HG03460 (cell line): ENCODE measurements around the gene PROZ.

Source experiments
- ATAC-seq: cut with Tn5 transposase; IDR thresholded peaks from one replicate; pipeline ENCODE4 v1.9.1; 2021; ENCODE audit not compliant: unreplicated experiment

PROZ gene

GRCh38 chr13:113119166-113119821 lies 39.2 kb upstream of the PROZ start:
- no peak for ATAC-seq

GRCh38 chr13:113119822-113120189 lies 38.6 kb upstream of the PROZ start:
- ATAC-seq, result no peak

GRCh38 chr13:113120300-113121182 lies 37.9 kb upstream of the PROZ start:
- ATAC-seq, result no peak

GRCh38 chr13:113121183-113121927 lies 37.1 kb upstream of the PROZ start:
- ATAC-seq, result no peak

GRCh38 chr13:113121928-113122471 lies 36.4 kb upstream of the PROZ start:
- no peak for ATAC-seq

GRCh38 chr13:113122550-113123225 lies 35.8 kb upstream of the PROZ start, which contains the start of gene F10:
F10 (plus strand) TSS chr13:113122799; CDS start chr13:113122856, 57 bp downstream.
- no peak for ATAC-seq

DNA sequence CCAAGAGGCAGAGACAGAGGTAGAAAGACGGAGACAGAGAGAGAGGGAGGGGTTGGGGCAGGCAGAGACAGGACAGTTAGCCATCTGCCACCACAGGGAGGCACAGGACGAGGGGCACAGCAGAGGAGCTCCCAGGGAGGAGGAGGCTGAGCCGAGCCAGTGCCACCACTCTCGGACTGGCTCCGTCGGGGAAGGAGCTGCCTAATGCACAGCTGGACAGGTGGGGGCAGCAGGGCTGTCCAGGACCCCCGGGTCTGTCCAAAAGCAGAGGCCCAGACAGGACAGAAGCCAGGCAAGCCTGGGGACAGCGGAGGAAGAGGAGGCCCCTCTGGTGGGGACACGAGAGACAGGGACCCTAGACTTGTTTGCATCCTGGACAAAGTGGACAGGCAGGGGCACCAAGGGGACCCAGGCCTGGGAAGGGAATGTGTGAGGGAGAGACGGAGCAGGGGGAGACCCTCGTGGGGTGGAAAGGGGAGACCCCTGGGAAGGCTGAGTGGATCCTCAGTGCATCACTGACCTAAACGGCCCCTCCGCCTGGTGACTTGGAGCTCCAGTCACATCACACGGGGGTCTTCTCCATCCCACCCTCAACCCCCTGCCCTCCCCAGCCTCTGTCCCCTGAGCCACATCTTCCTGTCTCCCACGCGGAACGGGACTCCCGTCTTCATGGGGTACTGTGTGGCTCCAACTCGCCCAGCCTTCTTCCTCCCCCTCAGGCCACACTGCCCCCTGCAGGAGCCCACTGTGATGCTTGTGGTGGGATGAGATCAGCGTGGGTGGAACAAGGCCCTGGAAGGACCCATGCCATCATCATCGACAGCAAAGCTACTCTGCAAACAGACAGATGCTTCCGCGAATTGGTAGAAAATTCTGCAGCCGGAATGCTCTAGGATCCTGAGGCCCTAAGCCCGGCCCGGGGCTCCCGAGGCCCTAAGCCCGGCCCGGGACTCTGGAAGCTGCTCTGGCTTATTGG lies 34.9 kb upstream of the PROZ start:
- ATAC-seq, result no peak

DNA sequence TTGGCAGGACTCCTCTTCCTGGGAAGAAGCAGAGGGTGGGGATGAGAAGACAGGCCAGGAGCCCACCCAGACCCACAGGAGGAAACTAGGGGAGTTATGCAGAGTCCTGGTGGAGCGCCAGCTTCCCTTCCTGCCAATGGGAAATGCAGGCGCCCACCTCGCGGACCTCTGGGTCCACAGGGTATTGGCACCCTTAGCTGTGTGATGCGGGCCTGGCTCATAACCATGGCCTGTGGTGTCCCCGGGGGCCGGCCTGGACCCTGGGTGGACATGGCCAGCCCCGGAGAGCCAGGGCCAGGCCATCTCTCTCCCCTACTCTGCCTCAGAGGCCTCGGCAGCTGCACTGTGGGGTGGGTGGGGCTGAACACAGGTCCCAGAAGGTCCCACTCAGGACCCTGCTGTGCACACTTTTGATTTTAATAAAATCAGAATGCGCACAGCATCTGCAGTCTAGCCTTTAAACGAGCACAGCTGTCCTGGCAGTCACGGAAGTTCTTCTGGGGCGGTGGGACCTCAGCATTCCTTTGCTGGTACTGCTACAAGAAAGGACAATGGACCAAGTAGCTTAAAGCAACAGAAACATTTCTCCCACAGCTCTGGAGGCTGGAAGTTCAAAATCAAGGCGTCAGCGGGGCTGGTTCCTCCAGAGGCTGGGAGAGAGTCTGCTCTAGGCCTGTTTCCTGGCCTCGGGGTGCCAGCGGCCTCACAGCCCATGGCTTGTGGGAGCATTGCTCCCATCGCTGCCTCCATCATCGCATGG lies 34.1 kb upstream of the PROZ start:
- no peak for ATAC-seq

DNA sequence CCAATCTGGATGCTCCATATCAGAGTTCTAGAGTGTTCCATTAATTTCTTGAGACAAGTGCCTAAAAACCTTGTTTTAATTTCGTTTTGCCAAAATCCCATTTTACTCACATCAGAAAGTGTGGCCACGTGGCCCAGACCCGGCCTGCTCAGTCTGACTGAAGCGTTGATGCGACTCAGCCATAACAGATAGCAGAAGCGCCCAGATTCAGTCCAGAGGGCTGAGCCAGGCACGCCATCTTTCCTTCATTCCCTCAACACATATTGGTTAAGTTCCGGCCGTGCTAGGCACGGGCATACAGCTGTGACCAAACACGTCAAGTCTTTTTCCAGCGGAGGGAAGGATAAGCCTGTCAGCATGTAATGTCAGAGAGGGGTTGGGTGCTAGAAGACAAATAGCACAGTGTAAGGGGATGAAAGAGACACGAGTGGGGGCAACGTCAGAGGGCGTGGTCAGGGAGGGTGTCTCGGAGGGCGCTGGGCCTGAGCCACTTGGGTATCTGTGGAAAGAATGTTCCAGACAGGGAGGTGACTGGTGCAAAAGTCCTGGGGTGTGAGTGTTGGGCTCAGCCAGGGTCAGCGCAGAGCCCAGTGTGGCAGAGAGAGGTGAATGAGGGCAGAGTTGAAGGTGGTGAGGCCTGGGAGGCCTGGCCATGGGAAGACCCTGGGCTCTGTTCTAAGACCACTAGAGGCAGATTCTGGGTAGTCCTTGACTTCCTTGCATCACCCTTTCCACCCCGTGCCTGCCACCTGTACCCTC lies 32.8 kb upstream of the PROZ start:
- no peak for ATAC-seq

DNA sequence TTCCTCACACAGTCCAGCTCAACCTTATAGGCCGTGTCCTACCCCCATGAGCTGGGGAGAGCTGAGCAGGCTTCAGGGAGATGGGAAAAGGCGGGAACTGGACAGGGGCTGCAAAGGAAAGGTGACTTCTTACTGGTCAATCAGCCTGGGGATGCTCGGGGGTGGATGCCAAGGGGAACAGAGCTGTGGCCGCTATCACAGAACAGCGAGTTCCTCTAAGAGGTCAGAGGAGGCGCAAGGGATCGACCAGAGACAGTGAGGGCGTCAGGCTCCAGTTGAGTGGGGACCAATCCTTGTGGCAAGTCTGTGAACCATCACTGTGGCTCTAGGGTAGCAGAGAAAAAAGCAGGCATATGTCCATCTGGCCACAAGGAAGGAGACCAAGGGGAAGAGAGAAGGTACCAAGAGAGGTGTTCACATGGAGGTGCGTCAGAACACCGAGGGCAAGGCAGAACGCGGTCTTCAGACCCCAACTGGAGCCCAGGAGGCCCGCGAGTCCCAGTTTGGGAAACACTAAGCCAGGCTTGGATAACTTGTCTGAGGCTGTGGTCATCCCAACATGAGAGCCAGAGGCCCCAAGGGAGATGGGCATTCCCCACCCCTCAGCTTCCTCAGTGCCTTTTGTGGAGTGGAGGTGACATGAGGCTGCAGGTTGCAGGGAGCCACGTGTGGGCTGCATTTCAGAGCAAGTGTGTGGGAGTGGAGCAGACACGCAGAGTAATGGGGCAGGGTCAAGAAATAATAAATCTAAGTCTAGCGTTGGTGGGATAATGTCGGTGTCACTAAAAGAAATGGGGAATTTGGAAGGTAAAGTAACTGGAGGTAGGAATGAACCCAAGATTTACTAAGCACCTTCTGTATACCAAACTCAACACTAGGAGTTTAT lies 31.9 kb upstream of the PROZ start:
- ATAC-seq, result no peak

GRCh38 chr13:113129480-113129879 lies 29.0 kb upstream of the PROZ start:
- no peak for ATAC-seq

DNA sequence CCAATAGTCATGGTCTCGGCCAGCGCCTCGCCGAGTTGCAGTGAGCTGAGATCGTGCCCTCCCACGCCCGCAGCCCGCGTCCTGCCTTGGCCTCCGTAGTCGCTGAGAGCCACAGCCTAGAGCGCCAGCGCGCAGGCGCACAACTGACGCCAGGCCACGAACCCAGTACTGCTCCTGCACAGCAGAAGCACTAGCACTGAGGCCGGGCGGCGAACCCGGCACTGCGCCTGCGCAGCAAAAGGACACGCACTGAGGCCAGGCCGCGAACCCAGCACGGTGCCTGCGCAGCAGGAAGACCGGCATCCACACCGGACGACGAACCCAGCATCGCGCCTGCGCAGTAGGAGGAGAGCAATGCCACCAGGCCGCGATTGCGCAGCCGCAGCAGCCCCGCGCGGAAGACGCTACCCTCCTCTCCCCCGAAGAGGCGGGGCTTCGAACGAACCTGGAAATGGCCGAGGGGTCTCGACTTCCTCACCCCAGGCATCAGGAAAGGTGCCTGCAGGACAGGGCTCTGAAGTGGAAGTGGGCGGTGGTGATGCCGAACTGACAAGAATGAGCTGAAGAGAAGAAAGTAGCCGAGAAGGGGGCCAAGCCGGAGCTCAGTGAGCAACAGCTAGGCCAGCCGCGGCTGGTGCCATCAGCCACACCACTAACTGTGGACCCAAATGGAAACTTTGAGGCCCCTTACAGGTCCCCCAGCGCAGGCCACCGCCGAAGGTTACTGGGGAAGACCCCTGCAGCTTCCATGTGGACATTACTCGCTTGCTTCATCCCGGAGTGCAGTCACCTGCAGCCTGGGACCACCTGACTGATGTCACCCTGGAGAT lies 28.3 kb upstream of the PROZ start:
- ATAC-seq, result no peak

GRCh38 chr13:113135281-113135760 lies 23.1 kb upstream of the PROZ start:
- ATAC-seq, result no peak

DNA sequence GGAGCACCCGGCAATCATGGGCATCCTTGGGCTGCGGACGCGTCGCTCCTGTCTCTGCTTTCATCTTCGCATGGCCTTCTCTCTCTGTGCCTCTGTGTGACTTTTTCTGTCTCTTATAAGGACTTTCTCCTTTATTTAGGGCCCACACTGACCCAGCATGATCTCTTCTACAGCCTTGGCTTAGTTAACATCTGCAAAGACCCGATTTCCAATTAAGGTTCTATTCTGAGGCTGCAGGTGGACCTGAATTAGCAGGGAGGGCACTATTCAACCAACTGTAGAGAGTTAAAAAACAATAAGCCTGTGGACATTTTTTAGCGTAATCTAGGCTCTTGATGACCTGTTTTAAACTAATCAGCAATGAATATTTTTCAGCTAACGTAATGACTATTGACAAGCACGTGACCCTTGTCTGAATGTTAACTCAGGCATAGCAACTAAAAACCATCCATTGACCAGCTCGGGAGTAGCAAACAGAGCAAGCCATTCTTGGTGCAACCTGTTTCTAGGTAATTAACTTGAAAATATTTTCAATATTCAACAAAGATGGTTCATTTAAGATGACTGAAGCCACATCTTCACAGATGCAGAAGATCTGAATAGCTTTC lies 20.7 kb upstream of the PROZ start:
- ATAC-seq, result no peak

DNA sequence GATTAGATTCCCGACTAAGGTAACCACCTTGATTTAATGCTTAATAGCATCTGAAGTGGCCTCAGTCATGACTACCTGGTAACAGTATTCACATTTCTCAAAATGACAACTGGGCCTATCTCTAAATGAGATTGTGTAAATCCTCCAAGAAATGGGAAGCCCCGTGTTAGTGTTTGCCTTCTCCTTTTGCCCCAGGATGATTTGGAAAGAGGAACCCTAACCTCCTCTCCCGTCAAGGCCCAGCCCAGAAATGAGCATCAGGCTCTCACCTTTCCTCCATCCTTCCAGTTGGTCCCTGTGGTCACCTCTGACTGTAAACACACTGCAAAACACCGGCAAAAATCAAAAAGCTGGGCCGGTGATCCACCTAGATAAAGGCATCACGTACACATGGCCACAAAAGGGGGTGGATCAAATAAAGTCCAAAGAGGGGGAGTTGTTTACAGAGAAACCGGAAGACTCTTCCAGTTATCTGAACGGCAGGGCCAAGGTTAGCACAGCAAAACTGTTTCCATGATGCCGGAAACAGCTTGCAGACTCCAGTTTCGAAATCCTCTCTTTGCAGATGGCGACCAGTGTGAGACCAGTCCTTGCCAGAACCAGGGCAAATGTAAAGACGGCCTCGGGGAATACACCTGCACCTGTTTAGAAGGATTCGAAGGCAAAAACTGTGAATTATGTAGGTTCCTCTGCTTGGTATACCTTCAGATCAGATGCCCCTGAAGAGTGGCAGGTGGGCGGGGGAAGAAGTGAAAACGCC lies 19.5 kb upstream of the PROZ start:
- ATAC-seq, result no peak
